ENCODE measurements around the gene ZFTA. TPM values are rescaled to one million over a fixed set of nuclear protein-coding genes. Genes with fewer than 3 reads are reported as not detected.

ZFTA gene
- 44.7 to 47.2 TPM (median 45.6 TPM) in 3 replicates for total RNA-seq (2021)
- Bru-seq, nascent RNA: percentile 96 among the genes with signal in this experiment
- long read RNA-seq, experiment 1, full-length matches to known transcripts: 3 of 86 reads
- long read RNA-seq, experiment 1, partial matches to known transcripts: 9 of 86 reads
- long read RNA-seq, experiment 1, other reads (novel, unspliced or antisense): 74 of 86 reads
- long read RNA-seq, experiment 2, partial matches to known transcripts: 3 of 42 reads
- long read RNA-seq, experiment 2, other reads (novel, unspliced or antisense): 38 of 42 reads
- long read RNA-seq, experiment 3: 0 reads

DNA sequence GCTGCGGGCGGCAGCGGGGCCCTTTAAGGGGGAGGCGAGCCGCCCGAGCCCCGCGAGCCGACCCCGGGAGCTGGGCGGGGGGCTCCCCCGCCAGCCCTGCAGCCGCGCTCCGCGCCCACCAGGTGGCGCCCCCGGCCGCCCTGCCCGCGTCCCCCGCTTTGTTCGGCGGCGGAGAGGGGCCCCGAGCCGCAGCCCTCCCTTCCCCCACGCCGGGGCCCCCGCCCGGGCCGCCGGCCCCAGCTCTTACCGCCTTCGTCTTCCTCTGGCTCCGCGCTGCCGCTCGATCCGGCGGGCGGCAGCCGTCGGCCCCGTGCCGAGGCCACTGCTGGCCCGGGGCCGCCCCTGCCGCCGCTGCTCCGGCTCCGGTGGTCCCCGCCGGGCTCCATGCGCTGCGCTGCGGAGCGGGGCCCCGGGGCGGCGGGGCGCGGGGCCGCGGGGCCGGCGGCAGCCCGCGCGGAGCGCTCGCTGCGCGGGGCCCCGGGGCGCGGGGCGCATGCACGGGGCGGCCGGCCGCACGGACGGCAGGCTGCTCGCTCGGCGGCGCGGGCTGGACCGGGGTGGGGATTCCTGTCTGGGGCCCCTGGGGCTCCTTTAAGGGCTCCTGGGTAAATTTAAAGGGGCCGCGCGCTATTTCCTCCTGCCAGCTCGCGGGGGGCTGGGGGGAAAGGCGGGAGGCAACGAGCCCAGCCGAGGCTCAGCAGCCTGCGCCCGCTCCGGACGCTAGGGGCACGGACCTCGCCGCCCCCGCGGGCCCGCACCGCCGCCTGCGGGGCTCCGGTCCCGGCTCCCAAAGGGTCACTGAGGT, at the start of gene ZFTA:
Gene ZFTA, minus strand, starts transcription at position 539 of the 805 bp plus-strand sequence. Its CDS starts 153 bp downstream, at position 386.
- DNase-seq (ENCODE audit: low spot score): peak; percentile 75

More for the DNA sequence above, at the start of gene ZFTA:
- ATAC-seq: peak; percentile 6
- Mint-ChIP-seq H3K9me3 (no peaks in the 10 kb centered on the region), H3K27ac (peak within 1 kb of the TSS; percentile 98), H3K4me3 (peak within 1 kb of the TSS; percentile 98), H3K36me3 (no peaks in the 10 kb centered on the region), H3K27me3 (ENCODE audit: low read depth) (peaks cover 32% of the 10 kb centered on the region), H3K4me1 (peaks cover 37% of the 10 kb centered on the region)
- TF ChIP-seq ZNF396 (CRISPR knock-in tag; IDR thresholded peaks at IDR 0.05; ENCODE audit: borderline replicate concordance) (no peak), HMGA2 (CRISPR knock-in tag; IDR thresholded peaks at IDR 0.05) (no peak), FOXP1 (CRISPR knock-in tag; IDR thresholded peaks at IDR 0.05; ENCODE audit: borderline replicate concordance) (0 out of 2 replicates have a peak, but pooled peaks have one; percentile 23), ZNF423 (CRISPR knock-in tag; IDR thresholded peaks at IDR 0.05) (peak; percentile 34; the same call in 1 of the 2 replicates), TCF7 (CRISPR knock-in tag; IDR thresholded peaks at IDR 0.05; ENCODE audit: low read depth) (no peak), KAT7 (CRISPR knock-in tag; IDR thresholded peaks at IDR 0.05; ENCODE audit: borderline replicate concordance) (0 out of 2 replicates have a peak, but pooled peaks have one; percentile 22), GTF2I (CRISPR knock-in tag; conservative IDR thresholded peaks at IDR 0.05) (no peak)
- TF ChIP-seq, protein P1, sequence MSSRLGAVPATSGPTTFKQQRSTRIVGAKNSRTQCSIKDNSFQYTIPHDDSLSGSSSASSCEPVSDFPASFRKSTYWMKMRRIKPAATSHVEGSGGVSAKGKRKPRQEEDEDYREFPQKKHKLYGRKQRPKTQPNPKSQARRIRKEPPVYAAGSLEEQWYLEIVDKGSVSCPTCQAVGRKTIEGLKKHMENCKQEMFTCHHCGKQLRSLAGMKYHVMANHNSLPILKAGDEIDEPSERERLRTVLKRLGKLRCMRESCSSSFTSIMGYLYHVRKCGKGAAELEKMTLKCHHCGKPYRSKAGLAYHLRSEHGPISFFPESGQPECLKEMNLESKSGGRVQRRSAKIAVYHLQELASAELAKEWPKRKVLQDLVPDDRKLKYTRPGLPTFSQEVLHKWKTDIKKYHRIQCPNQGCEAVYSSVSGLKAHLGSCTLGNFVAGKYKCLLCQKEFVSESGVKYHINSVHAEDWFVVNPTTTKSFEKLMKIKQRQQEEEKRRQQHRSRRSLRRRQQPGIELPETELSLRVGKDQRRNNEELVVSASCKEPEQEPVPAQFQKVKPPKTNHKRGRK (CRISPR knock-in tag; IDR thresholded peaks at IDR 0.05; ENCODE audit: borderline replicate concordance): no peak
- TF ChIP-seq, protein P2, sequence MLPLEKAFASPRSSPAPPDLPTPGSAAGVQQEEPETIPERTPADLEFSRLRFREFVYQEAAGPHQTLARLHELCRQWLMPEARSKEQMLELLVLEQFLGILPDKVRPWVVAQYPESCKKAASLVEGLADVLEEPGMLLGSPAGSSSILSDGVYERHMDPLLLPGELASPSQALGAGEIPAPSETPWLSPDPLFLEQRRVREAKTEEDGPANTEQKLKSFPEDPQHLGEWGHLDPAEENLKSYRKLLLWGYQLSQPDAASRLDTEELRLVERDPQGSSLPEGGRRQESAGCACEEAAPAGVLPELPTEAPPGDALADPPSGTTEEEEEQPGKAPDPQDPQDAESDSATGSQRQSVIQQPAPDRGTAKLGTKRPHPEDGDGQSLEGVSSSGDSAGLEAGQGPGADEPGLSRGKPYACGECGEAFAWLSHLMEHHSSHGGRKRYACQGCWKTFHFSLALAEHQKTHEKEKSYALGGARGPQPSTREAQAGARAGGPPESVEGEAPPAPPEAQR (CRISPR knock-in tag; IDR thresholded peaks at IDR 0.05): no peak
- TF ChIP-seq, protein P3, sequence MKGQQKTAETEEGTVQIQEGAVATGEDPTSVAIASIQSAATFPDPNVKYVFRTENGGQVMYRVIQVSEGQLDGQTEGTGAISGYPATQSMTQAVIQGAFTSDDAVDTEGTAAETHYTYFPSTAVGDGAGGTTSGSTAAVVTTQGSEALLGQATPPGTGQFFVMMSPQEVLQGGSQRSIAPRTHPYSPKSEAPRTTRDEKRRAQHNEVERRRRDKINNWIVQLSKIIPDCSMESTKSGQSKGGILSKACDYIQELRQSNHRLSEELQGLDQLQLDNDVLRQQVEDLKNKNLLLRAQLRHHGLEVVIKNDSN (CRISPR knock-in tag; IDR thresholded peaks at IDR 0.05): no peak
- TF ChIP-seq, protein P4, sequence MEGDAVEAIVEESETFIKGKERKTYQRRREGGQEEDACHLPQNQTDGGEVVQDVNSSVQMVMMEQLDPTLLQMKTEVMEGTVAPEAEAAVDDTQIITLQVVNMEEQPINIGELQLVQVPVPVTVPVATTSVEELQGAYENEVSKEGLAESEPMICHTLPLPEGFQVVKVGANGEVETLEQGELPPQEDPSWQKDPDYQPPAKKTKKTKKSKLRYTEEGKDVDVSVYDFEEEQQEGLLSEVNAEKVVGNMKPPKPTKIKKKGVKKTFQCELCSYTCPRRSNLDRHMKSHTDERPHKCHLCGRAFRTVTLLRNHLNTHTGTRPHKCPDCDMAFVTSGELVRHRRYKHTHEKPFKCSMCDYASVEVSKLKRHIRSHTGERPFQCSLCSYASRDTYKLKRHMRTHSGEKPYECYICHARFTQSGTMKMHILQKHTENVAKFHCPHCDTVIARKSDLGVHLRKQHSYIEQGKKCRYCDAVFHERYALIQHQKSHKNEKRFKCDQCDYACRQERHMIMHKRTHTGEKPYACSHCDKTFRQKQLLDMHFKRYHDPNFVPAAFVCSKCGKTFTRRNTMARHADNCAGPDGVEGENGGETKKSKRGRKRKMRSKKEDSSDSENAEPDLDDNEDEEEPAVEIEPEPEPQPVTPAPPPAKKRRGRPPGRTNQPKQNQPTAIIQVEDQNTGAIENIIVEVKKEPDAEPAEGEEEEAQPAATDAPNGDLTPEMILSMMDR (IDR thresholded peaks at IDR 0.05): peak; percentile 78
- TF ChIP-seq, protein P5, sequence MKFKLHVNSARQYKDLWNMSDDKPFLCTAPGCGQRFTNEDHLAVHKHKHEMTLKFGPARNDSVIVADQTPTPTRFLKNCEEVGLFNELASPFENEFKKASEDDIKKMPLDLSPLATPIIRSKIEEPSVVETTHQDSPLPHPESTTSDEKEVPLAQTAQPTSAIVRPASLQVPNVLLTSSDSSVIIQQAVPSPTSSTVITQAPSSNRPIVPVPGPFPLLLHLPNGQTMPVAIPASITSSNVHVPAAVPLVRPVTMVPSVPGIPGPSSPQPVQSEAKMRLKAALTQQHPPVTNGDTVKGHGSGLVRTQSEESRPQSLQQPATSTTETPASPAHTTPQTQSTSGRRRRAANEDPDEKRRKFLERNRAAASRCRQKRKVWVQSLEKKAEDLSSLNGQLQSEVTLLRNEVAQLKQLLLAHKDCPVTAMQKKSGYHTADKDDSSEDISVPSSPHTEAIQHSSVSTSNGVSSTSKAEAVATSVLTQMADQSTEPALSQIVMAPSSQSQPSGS (CRISPR knock-in tag; IDR thresholded peaks at IDR 0.05; ENCODE audit: borderline replicate concordance, low read depth): no peak
- TF ChIP-seq, protein P6, sequence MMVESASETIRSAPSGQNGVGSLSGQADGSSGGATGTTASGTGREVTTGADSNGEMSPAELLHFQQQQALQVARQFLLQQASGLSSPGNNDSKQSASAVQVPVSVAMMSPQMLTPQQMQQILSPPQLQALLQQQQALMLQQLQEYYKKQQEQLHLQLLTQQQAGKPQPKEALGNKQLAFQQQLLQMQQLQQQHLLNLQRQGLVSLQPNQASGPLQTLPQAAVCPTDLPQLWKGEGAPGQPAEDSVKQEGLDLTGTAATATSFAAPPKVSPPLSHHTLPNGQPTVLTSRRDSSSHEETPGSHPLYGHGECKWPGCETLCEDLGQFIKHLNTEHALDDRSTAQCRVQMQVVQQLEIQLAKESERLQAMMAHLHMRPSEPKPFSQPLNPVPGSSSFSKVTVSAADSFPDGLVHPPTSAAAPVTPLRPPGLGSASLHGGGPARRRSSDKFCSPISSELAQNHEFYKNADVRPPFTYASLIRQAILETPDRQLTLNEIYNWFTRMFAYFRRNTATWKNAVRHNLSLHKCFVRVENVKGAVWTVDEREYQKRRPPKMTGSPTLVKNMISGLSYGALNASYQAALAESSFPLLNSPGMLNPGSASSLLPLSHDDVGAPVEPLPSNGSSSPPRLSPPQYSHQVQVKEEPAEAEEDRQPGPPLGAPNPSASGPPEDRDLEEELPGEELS (CRISPR knock-in tag; IDR thresholded peaks at IDR 0.05): no peak
- TF ChIP-seq, protein P7, sequence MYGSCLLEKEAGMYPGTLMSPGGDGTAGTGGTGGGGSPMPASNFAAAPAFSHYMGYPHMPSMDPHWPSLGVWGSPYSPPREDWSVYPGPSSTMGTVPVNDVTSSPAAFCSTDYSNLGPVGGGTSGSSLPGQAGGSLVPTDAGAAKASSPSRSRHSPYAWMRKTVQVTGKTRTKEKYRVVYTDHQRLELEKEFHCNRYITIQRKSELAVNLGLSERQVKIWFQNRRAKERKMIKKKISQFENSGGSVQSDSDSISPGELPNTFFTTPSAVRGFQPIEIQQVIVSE (CRISPR knock-in tag; IDR thresholded peaks at IDR 0.05; ENCODE audit: borderline replicate concordance): no peak
- POLR2A ChIA-PET: interaction anchor here (0.7 to 1.9 kb wide), 6 partner anchors 45 to 141 kb away, joined by 3 to 6 read pairs (median 3); no protein-coding TSS in a partner anchor
- CTCF ChIA-PET: interaction anchor here (0.6 to 3.4 kb wide), 24 partner anchors 11 to 232 kb away, joined by 3 to 26 read pairs (median 4); partner anchors contain the start of genes MARK2, NAA40, RCOR2 and SPINDOC
